BJ (cell line): ENCODE results near the gene SOX4. TPM values are rescaled to one million over a fixed set of nuclear protein-coding genes. Genes with fewer than 3 reads are reported as not detected.

ENCODE experiments used
- CTCF ChIA-PET: fragments of 350-600 bp; formaldehyde crosslinking; extraction: SDS; loops from one replicate; lab custom pipeline; 2021; ENCODE audit warnings: antibody characterized with exemption, inconsistent platforms; lab: Yijun Ruan, JAX
- POLR2A ChIA-PET: fragments of 300-600 bp; sonication (Branson Sonifier 250); formaldehyde crosslinking; extraction: SDS; loops from one replicate; lab custom pipeline; 2021; ENCODE audit warnings: antibody characterized with exemption; lab: Charles Lee
- DNase-seq: peaks from one replicate; pipeline ENCODE4 v3.0.0-alpha.2; 2011; ENCODE audit warnings: low read depth
- H3K27me3 ChIP-seq: 2 replicates; pipeline ENCODE4 v1.6.0; 2011; ENCODE audit warnings: low read length; ENCODE audit not compliant: control insufficient read depth, insufficient read depth
- H3K36me3 ChIP-seq: 2 replicates; pipeline ENCODE4 v1.5.1; 2011; ENCODE audit warnings: low read length; ENCODE audit not compliant: control insufficient read depth, insufficient read depth
- H3K4me3 ChIP-seq: 2 replicates; pipeline ENCODE4 v1.5.1; 2011; ENCODE audit warnings: low read depth, mild to moderate bottlenecking, control low read depth, low read length
- CTCF ChIP-seq: IDR thresholded peaks from 2 replicates; pipeline ENCODE4 v1.5.1; 2011; ENCODE audit warnings: low read depth, mild to moderate bottlenecking, control low read depth, inconsistent platforms, low read length, moderate library complexity; ENCODE audit not compliant: insufficient read depth
- polyA plus RNA-seq: library from polyadenylated mRNA; depleted of rRNA; stranded (reverse); fragments of >200 nt; gene quantifications from 2 replicates; pipeline ENCODE4 v1.2.3, GENCODE V29; 2011

Gene SOX4
- polyA plus RNA-seq, 1 experiment: 2.4 TPM

DNA sequence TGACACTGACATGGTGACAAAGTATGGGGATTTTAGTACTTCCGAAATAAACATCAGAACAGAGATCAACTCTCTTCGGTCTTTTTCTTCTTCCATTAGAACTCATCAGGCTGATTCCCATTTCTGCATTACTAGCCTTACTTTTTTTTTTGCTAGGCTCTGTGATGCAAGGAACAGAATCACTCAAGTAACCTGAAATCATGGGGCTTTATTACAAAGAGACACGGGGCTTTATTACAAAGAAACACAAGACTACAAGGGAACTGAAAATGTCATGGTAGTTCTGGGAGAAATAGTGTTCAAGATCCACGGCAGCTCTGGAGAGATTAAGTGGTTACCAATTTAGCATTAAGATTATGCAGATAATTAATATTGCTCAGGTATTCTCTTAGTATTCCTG, 11.6 kb downstream of the SOX4 start:
- no peaks in the 10 kb centered on the region for H3K36me3 ChIP-seq
- POLR2A ChIA-PET: no interaction called here
- DNase-seq: no peak
- CTCF ChIA-PET: no interaction called here
- no peak for TF ChIP-seq CTCF
- no peak overlapping the region for H3K4me3 ChIP-seq
- H3K27me3 ChIP-seq: no peaks in the 10 kb centered on the region

DNA sequence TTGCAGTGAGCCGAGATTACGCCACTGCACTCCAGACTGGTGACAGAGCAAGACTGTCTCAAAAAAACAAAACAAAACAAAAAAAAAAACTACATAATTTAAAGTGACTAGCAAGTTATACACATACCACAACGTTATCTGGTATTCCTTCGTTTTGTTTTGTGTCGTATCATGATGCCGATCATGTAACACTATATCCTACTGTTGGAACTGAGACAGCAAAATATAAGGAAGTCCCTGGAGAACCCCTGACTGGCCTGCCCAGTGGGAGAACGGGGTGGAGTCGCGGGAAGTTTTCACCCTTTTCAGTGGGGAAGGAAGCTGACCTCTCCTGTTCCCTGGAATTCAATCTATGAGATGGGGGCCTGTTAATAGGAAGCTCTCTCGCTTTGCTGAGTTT, 15.1 kb downstream of the SOX4 start:
- TF ChIP-seq CTCF: no peak
- ChIA-PET POLR2A (interaction anchor here (0.6 kb wide), 1 partner anchor 459 kb away, joined by 3 read pairs; no protein-coding TSS in a partner anchor), CTCF (no interaction called here)
- no peak for DNase-seq
- H3K27me3 ChIP-seq: no peaks in the 10 kb centered on the region
- H3K4me3 ChIP-seq: no peak overlapping the region
- no peaks in the 10 kb centered on the region for H3K36me3 ChIP-seq

DNA sequence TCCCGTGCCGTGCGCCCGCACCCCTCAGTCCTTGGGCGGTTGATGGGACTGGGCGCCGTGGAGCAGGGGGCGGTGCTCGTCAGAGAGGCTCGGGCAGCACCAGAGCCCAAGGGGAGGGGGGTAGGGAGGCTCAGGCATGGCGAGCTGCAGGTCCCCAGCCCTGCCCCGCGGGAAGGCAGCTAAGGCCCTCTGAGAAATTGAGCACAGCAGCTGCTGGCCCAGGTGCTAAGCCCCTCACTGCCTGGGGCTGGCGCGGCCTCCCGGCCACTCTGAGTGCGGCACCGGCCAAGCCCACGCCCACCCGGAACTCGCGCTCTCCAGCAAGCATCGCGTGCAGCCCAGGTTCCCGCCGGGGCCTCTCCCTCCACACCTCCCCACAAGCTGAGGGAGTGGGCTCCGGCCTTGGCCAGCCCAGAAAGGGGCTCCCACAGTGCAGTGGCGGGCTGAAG, 16.4 kb downstream of the SOX4 start:
- H3K4me3 ChIP-seq: no peak overlapping the region
- ChIA-PET POLR2A (no interaction called here), CTCF (interaction anchor here (0.9 kb wide), 1 partner anchor 13 kb away, joined by 3 read pairs; no protein-coding TSS in a partner anchor)
- TF ChIP-seq CTCF: no peak
- H3K27me3 ChIP-seq: no peaks in the 10 kb centered on the region
- no peaks in the 10 kb centered on the region for H3K36me3 ChIP-seq
- DNase-seq: no peak

- Histone ChIP-seq H3K36me3 (no peaks in the 10 kb centered on the region), H3K27me3 (no peaks in the 10 kb centered on the region), H3K4me3 (no peak overlapping the region)
- CTCF ChIA-PET: interaction anchor here (0.7 to 0.9 kb wide), 2 partner anchors 14 to 1216 kb away, joined by 3 read pairs; no protein-coding TSS in a partner anchor
- POLR2A ChIA-PET: no interaction called here
- no peak for DNase-seq
- TF ChIP-seq CTCF: no peak
Observed at GRCh38 chr6:21610341-21610740, 16.8 kb downstream of the SOX4 start.

- ChIA-PET POLR2A (no interaction called here), CTCF (no interaction called here)
Observed at GRCh38 chr6:21611485-21611884, 17.9 kb downstream of the SOX4 start.

More at GRCh38 chr6:21611485-21611884, 17.9 kb downstream of the SOX4 start:
- Histone ChIP-seq H3K27me3 (no peaks in the 10 kb centered on the region), H3K36me3 (no peaks in the 10 kb centered on the region), H3K4me3 (no peak overlapping the region)
- TF ChIP-seq CTCF: no peak
- no peak for DNase-seq
